GM19463 (cell line): ENCODE data around the gene SLCO3A1.

ENCODE experiments used
- ATAC-seq: cut with Tn5 transposase; IDR thresholded peaks from one replicate; pipeline ENCODE4 v1.9.1; 2021; ENCODE audit warnings: mild to moderate bottlenecking, moderate library complexity; ENCODE audit not compliant: unreplicated experiment

The SLCO3A1 gene

DNA sequence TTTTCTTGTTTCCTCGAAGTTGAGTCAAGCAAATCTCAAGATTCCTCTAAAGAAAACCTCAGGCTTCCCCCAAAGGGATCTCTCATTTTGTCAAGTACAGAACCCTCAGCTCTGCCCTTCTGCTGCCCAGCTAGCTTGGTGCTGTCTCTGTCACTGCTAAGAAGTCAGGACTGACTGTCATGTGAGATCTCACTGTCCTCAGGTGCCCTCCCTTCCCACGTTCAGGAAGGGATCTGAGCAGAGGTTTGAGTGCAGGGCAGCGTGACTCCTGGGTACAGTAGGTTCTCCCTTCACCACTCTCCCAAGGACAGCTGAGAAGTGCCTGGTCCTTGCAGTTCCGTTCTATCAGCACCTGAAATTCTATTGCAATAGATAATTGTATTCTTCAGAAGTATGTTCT, 229.7 kb downstream of the SLCO3A1 start:
- no peak for ATAC-seq

- ATAC-seq = no peak
These were observed 233.7 kb downstream of the SLCO3A1 start for GRCh38 chr15:92087211-92087610.

DNA sequence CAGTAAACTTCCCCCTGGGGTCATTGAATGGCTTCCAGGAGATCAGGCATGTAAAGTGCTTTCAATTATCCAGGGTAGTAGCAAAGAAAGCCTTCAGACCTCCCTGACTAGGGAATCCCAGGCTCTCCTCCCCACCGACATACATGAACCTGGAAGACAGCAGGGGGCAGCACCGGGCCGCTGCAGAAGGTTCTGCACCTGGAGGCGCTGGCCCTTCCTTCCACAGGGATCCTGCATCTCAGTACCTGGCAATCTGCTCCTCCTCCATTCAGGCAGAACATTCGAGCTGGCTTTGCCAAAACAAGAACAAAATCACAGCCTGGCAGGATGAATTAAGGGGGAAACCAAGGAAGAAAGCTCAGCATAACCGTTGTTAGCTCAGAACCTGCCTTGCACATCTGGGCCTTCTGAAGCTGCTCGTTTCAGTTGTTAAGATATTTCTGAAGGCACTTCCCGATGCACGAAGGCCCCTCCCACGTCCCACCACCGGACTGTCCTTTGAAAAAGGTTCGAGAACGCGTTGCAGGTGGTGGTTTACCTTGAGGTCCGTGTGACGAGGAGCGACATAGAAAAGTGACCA, 237.7 kb downstream of the SLCO3A1 start:
- ATAC-seq = no peak

DNA sequence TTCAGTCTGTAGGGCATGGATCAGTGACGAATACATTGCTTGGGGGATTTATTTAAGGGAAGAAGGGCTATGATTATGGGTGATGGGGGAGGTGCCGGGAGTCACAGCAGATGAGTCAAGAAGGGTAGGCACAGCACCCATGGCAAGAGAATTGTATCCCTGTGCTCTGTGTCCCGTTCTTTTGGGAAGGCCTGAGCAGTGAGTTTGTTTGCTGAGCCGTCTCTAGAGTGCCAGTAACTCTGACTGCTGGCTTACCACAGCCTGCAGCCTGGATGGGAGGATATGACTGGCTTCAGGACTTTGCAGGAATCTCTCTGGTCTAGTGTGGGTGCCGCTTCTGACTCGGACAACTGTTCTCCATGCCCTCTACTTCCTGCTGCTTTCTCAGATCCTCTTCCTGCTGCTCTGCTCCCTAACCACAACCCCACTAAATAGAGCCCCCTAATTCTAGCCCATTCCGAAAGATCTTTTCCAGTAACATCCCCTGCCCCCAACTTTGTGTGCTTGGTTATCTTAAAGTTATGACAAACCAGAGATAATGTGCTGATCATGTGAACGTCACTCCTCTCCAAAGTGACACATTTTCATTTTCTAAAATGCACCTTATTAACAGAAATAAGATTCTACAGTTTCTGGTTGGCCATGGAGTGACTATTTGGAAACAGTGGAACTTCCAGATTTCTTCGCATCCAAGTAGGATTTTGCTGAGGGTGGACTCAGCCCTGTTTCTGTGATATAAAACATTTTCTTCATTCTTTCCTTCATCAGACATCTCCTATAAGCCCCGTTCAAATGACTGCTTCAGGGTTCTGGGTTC, 239.0 kb downstream of the SLCO3A1 start:
- no peak for ATAC-seq

GRCh38 chr15:92095693-92096092, 242.2 kb downstream of the SLCO3A1 start:
- ATAC-seq = peak; percentile 61

DNA sequence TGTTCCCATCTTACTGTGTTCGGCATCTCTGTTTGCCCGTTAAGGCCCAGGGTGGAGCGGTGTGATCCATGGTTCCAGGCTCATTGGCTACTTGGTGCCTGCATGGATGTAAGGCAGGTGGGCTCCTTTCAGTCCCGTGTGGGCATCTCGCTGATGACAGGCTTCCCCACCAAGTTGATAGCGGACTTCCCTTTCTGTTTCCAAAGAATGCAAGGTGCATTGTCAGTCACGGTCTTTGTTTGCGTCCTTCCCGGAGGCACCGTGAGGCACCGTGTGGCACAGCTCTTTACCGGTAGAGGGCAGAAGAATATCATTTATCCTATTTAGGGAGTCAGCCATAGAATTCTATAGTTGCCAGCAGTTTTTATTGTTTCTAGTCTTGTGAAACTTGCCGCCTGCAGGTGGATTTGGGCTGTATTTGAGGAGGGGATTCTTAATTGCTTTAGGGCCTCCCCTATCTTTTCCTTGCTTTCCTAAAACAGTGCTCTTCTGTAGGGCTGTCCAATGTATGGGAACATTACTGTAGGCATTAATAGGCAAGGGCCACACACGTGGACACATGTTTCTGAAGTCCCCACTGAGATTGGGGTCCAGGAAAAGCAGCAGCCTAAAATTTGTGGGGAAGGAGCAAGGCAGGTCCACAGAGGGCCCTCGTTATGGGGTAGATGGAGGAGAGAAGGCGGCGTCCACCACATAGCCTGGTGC, 244.1 kb downstream of the SLCO3A1 start:
- ATAC-seq = peak; percentile 50

- ATAC-seq = no peak
These were observed 245.4 kb downstream of the SLCO3A1 start for GRCh38 chr15:92098869-92099268.

DNA sequence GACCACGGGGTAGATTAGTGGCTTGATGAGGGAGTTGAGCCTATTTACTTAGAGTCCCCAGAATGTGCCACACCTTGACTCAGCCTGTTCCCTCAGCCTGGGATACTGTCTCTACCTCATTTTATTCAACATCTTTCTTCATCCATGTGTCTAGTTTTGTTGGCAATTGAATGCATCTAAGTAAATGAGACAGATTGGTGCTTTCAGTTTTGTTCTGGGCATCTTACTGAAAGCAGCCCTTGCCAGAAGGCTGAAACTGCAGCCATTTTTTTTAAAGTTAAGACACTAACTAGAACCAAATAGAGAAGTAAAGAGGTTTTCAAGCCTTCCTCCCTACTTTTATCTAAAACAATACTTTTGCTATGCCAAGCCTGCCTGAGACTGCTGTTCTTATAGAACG, 246.8 kb downstream of the SLCO3A1 start:
- ATAC-seq = no peak

- no peak for ATAC-seq
These were observed 247.2 kb downstream of the SLCO3A1 start for GRCh38 chr15:92100751-92101150.

DNA sequence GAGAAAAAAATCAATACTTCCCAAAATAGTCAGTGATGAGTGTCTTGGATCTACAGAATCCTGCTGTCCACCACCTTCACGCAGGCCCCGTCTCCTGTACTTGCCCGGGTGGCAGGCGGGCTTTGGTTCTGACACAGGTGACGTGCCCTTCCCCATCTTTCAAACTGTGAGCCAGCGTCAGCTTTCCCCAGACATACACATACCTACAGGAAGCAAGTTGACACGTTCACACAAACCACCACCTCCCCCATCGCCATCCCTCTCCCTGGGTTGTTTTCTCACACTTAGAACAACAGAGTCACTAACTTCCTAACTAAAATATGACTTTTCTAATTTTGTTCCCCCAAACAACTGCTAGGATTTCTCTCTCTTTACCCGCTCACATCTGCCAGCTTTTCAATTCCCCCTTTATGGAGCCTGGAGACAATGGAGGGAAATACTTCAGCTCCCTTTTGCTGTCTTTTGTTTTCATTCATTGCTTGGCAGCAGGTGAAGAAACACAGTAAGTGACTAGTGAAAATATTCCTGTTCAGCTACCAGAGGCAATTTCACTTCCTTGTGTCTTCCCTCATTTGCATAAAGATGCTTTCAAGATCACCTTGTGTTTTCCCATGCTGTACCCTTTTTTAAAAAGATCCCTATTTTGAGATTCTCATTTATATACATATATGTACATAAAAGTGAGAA, 248.3 kb downstream of the SLCO3A1 start:
- ATAC-seq = peak; percentile 42

DNA sequence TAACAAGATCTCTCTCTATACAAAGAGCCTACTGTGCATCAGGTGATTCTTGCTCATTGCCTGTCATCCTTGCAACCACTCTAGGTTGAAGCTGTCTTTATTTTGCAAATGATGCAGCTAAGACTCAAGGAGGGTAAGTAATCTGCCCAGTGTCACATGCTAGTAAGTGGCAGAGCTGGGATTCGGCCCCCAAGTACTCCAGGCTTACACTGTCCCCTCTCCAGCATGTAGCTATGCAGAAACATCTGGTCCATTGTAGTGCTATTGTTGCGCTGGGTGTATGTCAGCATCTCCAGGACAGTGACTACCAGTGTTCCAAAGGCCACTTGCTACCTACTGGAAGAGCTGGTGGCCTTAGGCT, 248.9 kb downstream of the SLCO3A1 start:
- ATAC-seq = peak; percentile 23

GRCh38 chr15:92104072-92104471, 250.6 kb downstream of the SLCO3A1 start:
- no peak for ATAC-seq

DNA sequence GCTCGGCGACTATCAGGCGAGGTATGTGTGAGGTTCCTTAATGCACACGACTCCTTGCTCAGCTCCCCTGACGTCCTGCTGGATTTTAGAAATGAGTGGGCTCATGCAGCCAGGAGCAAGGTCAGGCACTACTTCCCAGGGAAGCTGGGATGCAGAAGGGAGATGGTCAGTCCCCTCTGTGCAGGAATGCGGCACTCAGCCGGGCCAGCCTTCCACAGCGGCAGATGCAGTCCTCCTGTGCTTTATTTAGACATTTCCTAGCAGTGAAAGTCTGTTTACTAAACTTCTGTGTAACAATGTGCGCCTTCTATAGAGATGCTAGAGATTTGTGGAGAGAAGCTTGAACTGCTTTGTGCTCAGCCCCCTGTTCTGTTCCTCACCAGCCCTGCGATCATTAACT, 252.1 kb downstream of the SLCO3A1 start:
- no peak for ATAC-seq

DNA sequence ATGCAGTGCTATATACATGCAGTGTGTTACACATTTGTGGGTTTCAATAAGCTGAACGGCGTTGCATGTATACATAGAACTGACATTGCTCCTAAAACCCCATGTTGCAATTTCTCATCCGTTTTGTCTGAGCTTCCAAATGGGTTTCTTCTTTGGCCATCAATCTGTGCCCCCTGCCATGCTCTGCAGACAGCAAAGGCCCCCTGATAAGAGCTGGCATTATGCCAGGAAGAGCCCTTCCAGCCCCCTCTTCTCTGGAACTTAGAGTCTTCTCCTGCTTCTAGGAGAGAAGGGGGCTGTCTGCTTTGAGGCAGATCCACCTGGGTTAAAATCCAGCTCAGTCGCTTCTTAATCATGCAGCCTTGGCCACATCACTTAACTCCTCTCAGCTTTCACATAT, 254.0 kb downstream of the SLCO3A1 start:
- no peak for ATAC-seq

DNA sequence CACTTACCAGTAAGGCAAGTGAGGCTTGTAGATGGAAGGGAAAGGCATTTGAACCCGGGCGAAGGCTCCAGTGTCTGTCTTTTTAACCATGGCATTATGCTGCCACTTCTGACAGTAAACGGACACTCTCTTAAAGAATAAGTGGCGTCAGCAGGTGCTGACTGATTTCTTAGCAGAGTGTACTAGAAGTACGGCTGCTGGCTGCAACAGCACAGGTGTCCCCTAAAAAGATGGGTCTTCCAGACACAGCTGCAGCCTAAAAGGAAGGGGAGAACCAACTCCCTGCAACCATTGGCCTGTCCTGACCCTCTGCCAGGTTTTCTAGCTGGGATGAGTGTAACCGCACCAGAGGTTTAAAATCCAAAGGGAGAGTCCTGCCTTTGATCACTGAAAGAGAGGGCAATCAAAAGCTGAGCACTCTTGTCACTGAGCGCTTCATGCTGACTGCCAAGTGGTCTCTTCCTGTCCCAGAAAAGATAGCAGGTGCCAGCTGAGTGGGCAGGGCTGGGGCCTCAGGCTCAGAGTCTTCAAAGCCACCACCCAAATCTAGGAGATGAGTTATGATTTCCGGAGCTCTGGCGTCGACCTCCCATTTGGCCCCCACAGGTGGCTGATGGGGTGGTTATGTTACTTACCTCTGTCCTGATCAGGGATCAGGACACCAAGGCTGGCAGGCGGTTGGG, 255.8 kb downstream of the SLCO3A1 start:
- ATAC-seq = no peak

GRCh38 chr15:92111291-92111690, 257.8 kb downstream of the SLCO3A1 start:
- ATAC-seq = no peak

- ATAC-seq = no peak
These were observed 258.2 kb downstream of the SLCO3A1 start for GRCh38 chr15:92111751-92112150.

DNA sequence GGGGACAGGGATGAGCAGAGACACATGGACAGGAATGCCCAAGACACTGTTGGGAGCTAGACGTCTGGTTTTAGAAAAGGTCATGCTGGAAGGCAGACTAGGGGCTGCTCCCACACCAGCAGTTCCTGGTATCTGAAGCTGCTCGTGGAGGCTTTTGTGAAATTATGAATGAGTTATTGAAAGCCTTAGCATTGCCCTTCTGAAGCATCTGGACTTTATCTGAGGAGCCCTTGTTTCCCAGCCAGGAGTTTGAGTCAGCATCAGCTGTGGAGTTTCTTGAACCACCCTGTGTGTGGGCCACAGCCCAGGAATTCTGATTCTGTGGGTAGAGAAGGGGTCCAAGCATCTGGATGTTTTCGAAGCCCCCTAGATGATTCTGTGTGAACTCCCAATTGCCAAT, 258.7 kb downstream of the SLCO3A1 start:
- no peak for ATAC-seq

DNA sequence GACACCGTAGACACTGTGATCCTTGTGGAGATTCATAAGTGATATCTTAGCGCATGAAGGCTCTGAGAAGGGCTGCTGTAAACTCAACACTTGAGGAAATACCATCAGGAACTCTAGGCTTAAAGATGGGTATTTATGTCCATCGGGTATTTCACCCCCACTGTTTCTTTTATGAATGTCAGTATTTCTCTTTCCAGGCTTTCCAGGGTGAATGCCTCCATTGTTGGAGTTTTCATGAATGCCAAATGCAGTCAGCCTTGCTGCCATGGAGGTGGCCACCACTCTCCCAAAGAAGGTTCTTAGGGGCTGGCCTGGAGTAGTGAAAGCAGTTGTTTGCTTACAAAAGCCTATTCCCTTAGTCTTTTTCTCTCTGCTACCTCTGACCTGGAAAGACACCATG, 259.2 kb downstream of the SLCO3A1 start:
- no peak for ATAC-seq

GRCh38 chr15:92113832-92114231, 260.3 kb downstream of the SLCO3A1 start:
- no peak for ATAC-seq

DNA sequence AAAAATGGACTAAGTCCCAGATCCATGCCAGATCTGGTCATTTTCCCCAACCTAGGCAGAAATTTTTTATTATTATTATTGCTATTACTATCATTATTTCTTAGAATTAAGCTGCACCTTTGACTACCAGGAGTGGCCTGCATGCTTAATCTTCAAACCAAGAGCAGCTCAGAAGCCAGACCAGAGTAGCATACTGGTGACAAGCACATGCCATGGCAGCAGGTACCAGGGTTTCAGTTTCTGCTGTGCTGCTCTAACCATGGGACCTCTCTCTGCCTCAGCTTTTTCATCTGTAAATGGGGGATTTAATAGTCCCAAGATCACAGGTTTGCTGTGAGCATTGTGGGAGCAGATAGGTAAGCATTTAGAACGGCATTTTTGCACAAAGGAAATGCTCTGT, 262.3 kb downstream of the SLCO3A1 start:
- ATAC-seq = no peak
